C4-2B (cell line): Measurements from ENCODE around the gene ZBTB11.

Experiments used
- CTCF ChIP-seq: fragments of 450-650 bp; conservative IDR thresholded peaks from 2 replicates; pipeline ENCODE4 v1.5.1; 2017; ENCODE audit warnings: mild to moderate bottlenecking
- ZFX ChIP-seq: fragments of 450-650 bp; IDR thresholded peaks from 2 replicates; pipeline ENCODE4 v1.6.1; 2017

- TF ChIP-seq CTCF: no peak
- TF ChIP-seq ZFX: no peak
Observed at GRCh38 chr3:101633186-101633585, 43.7 kb downstream of the ZBTB11 start.
